Tibial nerve (tissue), 4 donors: Measurements from ENCODE around the gene ST8SIA1. TPM values are rescaled to one million over a fixed set of nuclear protein-coding genes. Genes with fewer than 3 reads are reported as not detected.

Experiments used
- DNase-seq, 2 donors: peaks; one replicate each; pipeline ENCODE4 v3.0.0-alpha.2; 2019; ENCODE audit warnings: low spot score in 2 of 2
- H3K27ac ChIP-seq, 4 donors: fragments of 200-600 bp; sonication (generic) in 3 of 4; one replicate each; pipeline ENCODE4 v1.5.1; 2017 to 2019; ENCODE audit warnings: mild to moderate bottlenecking in 1 of 4
- H3K27me3 ChIP-seq, 2 donors: fragments of 200-600 bp; sonication (generic) in 1 of 2; one replicate each; pipeline versions ENCODE4 v1.5.1 to v1.6.0; 2017 to 2019
- H3K36me3 ChIP-seq, 3 donors: fragments of 200-600 bp; sonication (generic); one replicate each; pipeline ENCODE4 v1.5.1; 2018 to 2019
- H3K4me1 ChIP-seq, 4 donors: fragments of 200-600 bp; sonication (generic) in 3 of 4; one replicate each; pipeline ENCODE4 v1.5.1; 2017 to 2019
- H3K4me3 ChIP-seq, 4 donors: fragments of 200-600 bp; sonication (generic) in 3 of 4; one replicate each; pipeline ENCODE4 v1.5.1; 2017 to 2019; ENCODE audit warnings: mild to moderate bottlenecking in 1 of 4, moderate library complexity in 1 of 4
- H3K9me3 ChIP-seq, 4 donors: fragments of 200-600 bp; sonication (generic) in 3 of 4; one replicate each; pipeline ENCODE4 v1.5.1; 2017 to 2019
- EP300 ChIP-seq, 2 donors: sonication (generic); formaldehyde crosslinking; IDR thresholded peaks; one replicate each; pipeline ENCODE4 v1.6.1; 2017; ENCODE audit warnings: antibody characterized with exemption in 2 of 2, mild to moderate bottlenecking in 1 of 2
- POLR2A ChIP-seq, 2 donors: fragments of 450-650 bp; IDR thresholded peaks; one replicate each; pipeline ENCODE4 v1.6.1; 2017; ENCODE audit warnings: antibody characterized with exemption in 2 of 2, mild to moderate bottlenecking in 2 of 2, moderate library complexity in 2 of 2
- WGBS, 2 donors: methylation state at CpG; one replicate each; pipeline ENCODE4 v1.1.5; 2018; 5-methylcytosine and 5-hydroxymethylcytosine counted together
- total RNA-seq, 4 donors: library from RNA; depleted of rRNA; stranded (reverse); fragments of >200 nt; gene quantifications; one replicate each; pipeline ENCODE4 v1.1.0, GENCODE V29; 2016
- TF ChIP-seq, protein P1 (sequence below), 5 experiments: fragments of 200-600 bp in 3 of 5; fragments of 450-650 bp in 2 of 5; sonication (generic) in 3 of 5; IDR thresholded peaks; one replicate each; pipeline ENCODE4 v1.5.1; 2016 to 2019; ENCODE audit warnings: antibody characterized with exemption in 5 of 5, mild to moderate bottlenecking in 3 of 5, moderate library complexity in 2 of 5

The ST8SIA1 gene
- total RNA-seq, 4 donors from 2014 or later: 0.63 to 5.1 (median 2.0) TPM

- no peaks in the 10 kb centered on the region for H3K27me3 ChIP-seq
- DNase-seq: no peak
- H3K36me3 ChIP-seq: no peaks in the 10 kb centered on the region
- no peak overlapping the region for H3K27ac ChIP-seq
- TF ChIP-seq, protein P1, sequence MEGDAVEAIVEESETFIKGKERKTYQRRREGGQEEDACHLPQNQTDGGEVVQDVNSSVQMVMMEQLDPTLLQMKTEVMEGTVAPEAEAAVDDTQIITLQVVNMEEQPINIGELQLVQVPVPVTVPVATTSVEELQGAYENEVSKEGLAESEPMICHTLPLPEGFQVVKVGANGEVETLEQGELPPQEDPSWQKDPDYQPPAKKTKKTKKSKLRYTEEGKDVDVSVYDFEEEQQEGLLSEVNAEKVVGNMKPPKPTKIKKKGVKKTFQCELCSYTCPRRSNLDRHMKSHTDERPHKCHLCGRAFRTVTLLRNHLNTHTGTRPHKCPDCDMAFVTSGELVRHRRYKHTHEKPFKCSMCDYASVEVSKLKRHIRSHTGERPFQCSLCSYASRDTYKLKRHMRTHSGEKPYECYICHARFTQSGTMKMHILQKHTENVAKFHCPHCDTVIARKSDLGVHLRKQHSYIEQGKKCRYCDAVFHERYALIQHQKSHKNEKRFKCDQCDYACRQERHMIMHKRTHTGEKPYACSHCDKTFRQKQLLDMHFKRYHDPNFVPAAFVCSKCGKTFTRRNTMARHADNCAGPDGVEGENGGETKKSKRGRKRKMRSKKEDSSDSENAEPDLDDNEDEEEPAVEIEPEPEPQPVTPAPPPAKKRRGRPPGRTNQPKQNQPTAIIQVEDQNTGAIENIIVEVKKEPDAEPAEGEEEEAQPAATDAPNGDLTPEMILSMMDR (IDR thresholded peaks at IDR 0.05): no peak
- no peak for TF ChIP-seq POLR2A (IDR thresholded peaks at IDR 0.05)
- no peak for TF ChIP-seq EP300 (IDR thresholded peaks at IDR 0.05)
- no peaks in the 10 kb centered on the region for H3K4me1 ChIP-seq
- no peak overlapping the region for H3K4me3 ChIP-seq
- H3K9me3 ChIP-seq: peaks cover 0 to 6% (median 2%) of the 10 kb centered on the region in 4 donors
Measured at GRCh38 chr12:22299294-22299912, 35.1 kb downstream of the ST8SIA1 start.

- Histone ChIP-seq H3K27me3 (no peaks in the 10 kb centered on the region), H3K4me3 (no peak overlapping the region), H3K4me1 (no peaks in the 10 kb centered on the region), H3K36me3 (no peaks in the 10 kb centered on the region), H3K9me3 (no peaks in the 10 kb centered on the region), H3K27ac (no peak overlapping the region)
- no peak for DNase-seq
- 94 to 96% methylated on average over 6 of the region's 6 CpGs for WGBS, 2 donors
- TF ChIP-seq POLR2A (IDR thresholded peaks at IDR 0.05): no peak
- no peak for TF ChIP-seq EP300 (IDR thresholded peaks at IDR 0.05)
Measured at GRCh38 chr12:22289250-22289649, 45.3 kb downstream of the ST8SIA1 start.

DNA sequence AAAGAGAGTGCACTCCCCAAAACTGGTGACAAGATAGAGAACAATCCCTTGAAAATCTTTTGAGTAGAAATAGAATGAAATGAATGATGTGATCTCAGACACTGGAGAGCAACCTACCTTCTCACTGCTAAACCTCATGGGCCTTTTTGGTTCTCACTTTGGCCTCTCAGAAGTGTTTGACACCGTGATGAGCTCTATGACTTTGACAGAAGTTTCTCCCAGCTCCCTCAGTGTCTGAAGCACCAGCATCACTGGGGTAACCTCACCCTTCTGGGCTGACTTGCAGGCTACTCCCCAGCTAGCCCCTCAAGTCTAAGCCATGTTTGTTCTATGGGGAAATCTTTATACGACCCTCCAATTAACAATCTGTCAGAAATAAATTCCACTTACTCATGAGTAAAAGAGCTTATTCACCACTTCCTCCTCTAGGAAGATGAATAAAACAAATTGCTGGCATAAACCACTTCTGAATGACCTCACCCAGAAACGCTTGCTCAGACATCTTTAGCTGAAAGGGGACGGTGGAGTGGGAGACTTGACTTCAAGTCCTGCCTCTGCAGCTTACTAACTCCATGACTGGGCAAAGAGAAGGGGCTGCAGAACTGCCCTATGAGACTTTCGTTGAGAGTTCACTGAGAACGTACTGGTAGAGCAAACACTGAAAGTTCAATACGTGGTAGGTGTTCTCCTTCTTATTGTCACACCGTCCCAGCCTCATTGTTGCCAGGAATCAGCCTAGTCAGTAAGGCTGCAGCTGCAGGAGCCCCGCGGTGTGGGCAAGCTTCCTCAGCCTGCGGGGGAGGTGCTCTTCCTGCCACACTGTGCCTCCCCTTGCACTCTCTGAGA, 46.5 kb downstream of the ST8SIA1 start:
- DNase-seq: no peak
- WGBS, 2 donors: 28 to 37% methylated on average over 11 of the region's 11 CpGs
- no peaks in the 10 kb centered on the region for H3K27me3 ChIP-seq
- TF ChIP-seq POLR2A (IDR thresholded peaks at IDR 0.05): no peak
- no peak for TF ChIP-seq EP300 (IDR thresholded peaks at IDR 0.05)
- TF ChIP-seq, protein P1 (IDR thresholded peaks at IDR 0.05): no peak
- no peaks in the 10 kb centered on the region for H3K36me3 ChIP-seq
- H3K4me3 ChIP-seq: no peak overlapping the region
- H3K4me1 ChIP-seq: peaks cover 0 to 7% (median 3%) of the 10 kb centered on the region in 4 donors
- H3K27ac ChIP-seq: no peak overlapping the region
- no peaks in the 10 kb centered on the region for H3K9me3 ChIP-seq

GRCh38 chr12:22287101-22287500, 47.4 kb downstream of the ST8SIA1 start:
- no peak overlapping the region for H3K27ac ChIP-seq
- DNase-seq: no peak
- TF ChIP-seq EP300 (IDR thresholded peaks at IDR 0.05): no peak
- TF ChIP-seq POLR2A (IDR thresholded peaks at IDR 0.05): no peak
- TF ChIP-seq, protein P1 (IDR thresholded peaks at IDR 0.05): no peak
- H3K9me3 ChIP-seq: no peaks in the 10 kb centered on the region
- 89% methylated on average over 3 of the region's 3 CpGs for WGBS, 2 donors
- no peak overlapping the region for H3K4me3 ChIP-seq
- no peaks in the 10 kb centered on the region for H3K36me3 ChIP-seq
- H3K27me3 ChIP-seq: no peaks in the 10 kb centered on the region
- H3K4me1 ChIP-seq: peaks cover 0 to 16% (median 7%) of the 10 kb centered on the region in 4 donors

GRCh38 chr12:22286569-22286968, 47.9 kb downstream of the ST8SIA1 start:
- Histone ChIP-seq H3K4me1 (peaks cover 0 to 17% (median 8%) of the 10 kb centered on the region in 4 donors), H3K27me3 (no peaks in the 10 kb centered on the region), H3K4me3 (no peak overlapping the region), H3K27ac (no peak overlapping the region), H3K9me3 (no peaks in the 10 kb centered on the region), H3K36me3 (no peaks in the 10 kb centered on the region)
- DNase-seq: no peak
- TF ChIP-seq, protein P1 (IDR thresholded peaks at IDR 0.05): no peak
- TF ChIP-seq EP300 (IDR thresholded peaks at IDR 0.05) (no peak), POLR2A (IDR thresholded peaks at IDR 0.05) (no peak)
